SH-SY5Y (cell line): ENCODE results near the gene RAB8A.

Experiments
- GATA2 ChIP-seq: IDR thresholded peaks from 2 replicates; pipeline ENCODE4 v1.6.1; 2011; ENCODE audit warnings: mild to moderate bottlenecking, low read depth, low read length
- GATA3 ChIP-seq: IDR thresholded peaks from 2 replicates; pipeline ENCODE4 v1.6.1; 2011; ENCODE audit warnings: low read depth, mild to moderate bottlenecking, low read length, moderate library complexity

- TF ChIP-seq GATA2 (no peak), GATA3 (no peak)
Measured at GRCh38 chr19:16111160-16111908, at the start of gene RAB8A.
